Measurements from ENCODE around the gene USP3.

DNA sequence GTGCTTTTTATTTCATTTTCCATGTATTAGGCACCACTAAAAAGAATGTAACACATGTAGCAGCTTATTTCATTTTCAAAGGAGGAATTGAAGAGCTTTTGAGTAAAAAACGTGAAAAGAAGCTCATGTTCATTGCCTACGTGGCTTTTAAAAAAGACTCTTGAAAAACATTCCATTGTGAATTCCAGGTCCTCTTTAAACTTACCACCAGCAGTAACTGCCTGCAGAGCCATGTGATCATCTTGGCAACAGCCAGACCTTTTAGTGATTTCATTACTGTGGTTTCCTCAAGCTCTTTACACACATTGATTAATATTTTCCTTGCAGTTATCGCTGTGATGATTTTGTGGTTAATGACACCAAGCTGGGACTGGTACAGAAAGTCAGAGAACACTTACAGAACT lies 49.0 kb downstream of the USP3 start:
- TF ChIP-seq, protein P1, sequence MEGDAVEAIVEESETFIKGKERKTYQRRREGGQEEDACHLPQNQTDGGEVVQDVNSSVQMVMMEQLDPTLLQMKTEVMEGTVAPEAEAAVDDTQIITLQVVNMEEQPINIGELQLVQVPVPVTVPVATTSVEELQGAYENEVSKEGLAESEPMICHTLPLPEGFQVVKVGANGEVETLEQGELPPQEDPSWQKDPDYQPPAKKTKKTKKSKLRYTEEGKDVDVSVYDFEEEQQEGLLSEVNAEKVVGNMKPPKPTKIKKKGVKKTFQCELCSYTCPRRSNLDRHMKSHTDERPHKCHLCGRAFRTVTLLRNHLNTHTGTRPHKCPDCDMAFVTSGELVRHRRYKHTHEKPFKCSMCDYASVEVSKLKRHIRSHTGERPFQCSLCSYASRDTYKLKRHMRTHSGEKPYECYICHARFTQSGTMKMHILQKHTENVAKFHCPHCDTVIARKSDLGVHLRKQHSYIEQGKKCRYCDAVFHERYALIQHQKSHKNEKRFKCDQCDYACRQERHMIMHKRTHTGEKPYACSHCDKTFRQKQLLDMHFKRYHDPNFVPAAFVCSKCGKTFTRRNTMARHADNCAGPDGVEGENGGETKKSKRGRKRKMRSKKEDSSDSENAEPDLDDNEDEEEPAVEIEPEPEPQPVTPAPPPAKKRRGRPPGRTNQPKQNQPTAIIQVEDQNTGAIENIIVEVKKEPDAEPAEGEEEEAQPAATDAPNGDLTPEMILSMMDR (IDR thresholded peaks at IDR 0.05; ENCODE audit: low read depth, low read length, poor library complexity, severe bottlenecking): no peak
- no peak for TF ChIP-seq EZH2phosphoT487 (IDR thresholded peaks at IDR 0.05; ENCODE audit: borderline replicate concordance, low read length)

All from DOHH2 (cell line).